ENCODE data around the gene MFSD6.

Gene MFSD6

DNA sequence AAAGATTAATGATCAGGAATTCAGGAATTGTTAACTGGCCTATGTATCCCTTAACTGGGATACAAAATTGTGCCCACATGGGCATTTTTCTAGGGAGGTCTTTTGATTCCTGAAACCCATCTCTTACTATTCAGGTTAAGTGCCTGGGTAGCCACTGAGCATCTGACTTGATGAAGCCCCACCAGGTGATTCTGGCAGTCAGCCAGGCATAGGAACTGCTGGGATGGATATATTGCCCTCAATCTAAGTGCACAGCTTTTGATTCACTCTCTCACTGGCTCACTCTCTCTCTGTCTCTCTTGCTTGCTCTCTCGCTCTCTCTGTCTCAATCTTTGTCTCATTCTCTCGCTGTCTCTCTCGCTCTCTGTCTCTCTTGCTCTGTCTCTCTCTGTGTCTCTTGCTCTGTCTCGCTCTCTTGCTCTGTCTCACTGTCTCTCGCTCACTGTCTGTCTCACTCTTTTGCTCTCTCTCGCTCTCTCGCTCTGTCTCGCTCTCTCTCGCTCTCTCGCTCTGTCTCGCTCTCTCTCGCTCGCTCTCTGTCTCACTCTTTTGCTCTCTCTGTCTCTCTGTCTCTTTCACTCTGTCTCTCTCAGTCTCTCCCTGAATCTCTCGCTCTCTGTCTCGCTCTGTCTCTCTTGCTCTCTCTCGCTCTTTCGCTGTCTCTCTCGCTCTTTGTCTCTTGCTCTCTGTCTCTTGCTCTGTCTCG, 42.5 kb upstream of the MFSD6 start:
- no peak for DNase-seq (ENCODE audit: low read depth, low spot score)
- in situ Hi-C loops (cut with HindIII; ENCODE audit: low sequenced_read_pairs), result no loop called here
- H3K4me3 ChIP-seq (ENCODE audit: low read depth, low read length), result no peak overlapping the region
- TF ChIP-seq CTCF (IDR thresholded peaks at IDR 0.05; ENCODE audit: low read depth, low read length), result no peak

- H3K4me3 ChIP-seq (ENCODE audit: low read depth, low read length), result no peak overlapping the region
- in situ Hi-C loops (cut with HindIII; ENCODE audit: low sequenced_read_pairs), result no loop called here
- no peak for TF ChIP-seq CTCF (IDR thresholded peaks at IDR 0.05; ENCODE audit: low read depth, low read length)
- no peak for DNase-seq (ENCODE audit: low read depth, low spot score)
Observed at GRCh38 chr2:190366248-190366753, 41.9 kb upstream of the MFSD6 start.

- in situ Hi-C loops (cut with HindIII; ENCODE audit: low sequenced_read_pairs), result no loop called here
- DNase-seq (ENCODE audit: low read depth, low spot score), result no peak
- no peak for TF ChIP-seq CTCF (IDR thresholded peaks at IDR 0.05; ENCODE audit: low read depth, low read length)
- H3K4me3 ChIP-seq (ENCODE audit: low read depth, low read length), result no peak overlapping the region
Observed at GRCh38 chr2:190367091-190367490, 41.1 kb upstream of the MFSD6 start.

GRCh38 chr2:190369635-190370034, 38.5 kb upstream of the MFSD6 start:
- in situ Hi-C loops (cut with HindIII; ENCODE audit: low sequenced_read_pairs), result no loop called here
- TF ChIP-seq CTCF (IDR thresholded peaks at IDR 0.05; ENCODE audit: low read depth, low read length), result no peak
- no peak overlapping the region for H3K4me3 ChIP-seq (ENCODE audit: low read depth, low read length)
- no peak for DNase-seq (ENCODE audit: low read depth, low spot score)

- no peak for DNase-seq (ENCODE audit: low read depth, low spot score)
- H3K4me3 ChIP-seq (ENCODE audit: low read depth, low read length), result no peak overlapping the region
- TF ChIP-seq CTCF (IDR thresholded peaks at IDR 0.05; ENCODE audit: low read depth, low read length), result no peak
- in situ Hi-C loops (cut with HindIII; ENCODE audit: low sequenced_read_pairs), result no loop called here
Observed at GRCh38 chr2:190376083-190376482, 32.1 kb upstream of the MFSD6 start.

DNA sequence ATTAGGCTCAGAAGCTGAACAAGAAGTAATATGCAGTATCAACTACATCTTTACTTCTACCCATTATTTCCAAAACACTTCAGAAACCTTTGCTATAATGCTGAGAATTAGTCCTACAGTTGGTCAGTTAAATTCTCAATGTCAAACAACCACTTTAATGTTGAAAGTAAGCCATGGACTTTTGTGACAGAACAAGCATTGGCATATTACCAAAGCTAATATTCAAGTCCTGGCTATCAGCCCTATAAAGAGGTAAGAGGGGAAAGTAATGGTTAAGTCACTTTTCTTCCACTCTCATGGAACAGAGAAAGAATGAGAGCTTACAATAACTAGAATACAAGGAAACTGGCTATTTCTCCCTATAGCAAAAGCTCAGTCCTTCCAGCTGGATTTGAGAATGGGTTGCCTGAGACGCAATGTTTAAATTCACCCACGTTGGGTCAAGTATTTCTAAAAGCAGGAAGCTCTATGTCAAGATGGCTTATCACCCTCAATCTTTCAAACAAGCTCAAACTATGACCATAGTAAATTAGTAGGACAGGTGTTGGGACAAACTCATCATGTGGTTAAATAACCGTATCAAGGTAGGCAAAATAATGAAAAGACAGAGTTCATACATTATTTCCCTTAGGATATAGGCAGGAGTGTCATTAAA, 31.4 kb upstream of the MFSD6 start:
- TF ChIP-seq CTCF (IDR thresholded peaks at IDR 0.05; ENCODE audit: low read depth, low read length), result no peak
- H3K4me3 ChIP-seq (ENCODE audit: low read depth, low read length), result no peak overlapping the region
- no peak for DNase-seq (ENCODE audit: low read depth, low spot score)
- in situ Hi-C loops (cut with HindIII; ENCODE audit: low sequenced_read_pairs), result no loop called here
